ENCODE data around the gene SLC46A2. TPM values are rescaled to one million over a fixed set of nuclear protein-coding genes. Genes with fewer than 3 reads are reported as not detected.

SLC46A2 gene
- total RNA-seq, 2 experiments from 2014 or later, result not detected

DNA sequence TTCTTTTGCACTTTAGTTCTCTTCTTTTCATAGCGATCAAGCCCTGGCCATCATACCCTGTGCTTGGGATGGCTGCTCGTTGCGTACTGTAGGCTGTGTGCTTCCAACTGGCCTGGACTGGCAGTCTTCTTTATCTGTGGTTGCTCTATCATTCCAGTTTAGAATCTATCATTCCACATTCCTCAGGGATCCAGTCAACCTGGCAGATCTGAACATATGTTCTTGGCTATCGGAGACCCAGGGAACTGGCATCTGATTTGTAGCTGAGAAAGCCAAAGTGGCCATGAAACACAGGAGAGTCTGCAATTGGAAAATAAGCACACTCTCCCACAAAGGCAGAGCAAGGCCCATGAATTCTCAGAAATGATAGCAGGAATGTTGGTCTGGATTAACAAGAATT is 22.6 kb upstream of the SLC46A2 start:
- Histone ChIP-seq H3K27ac (ENCODE audit: low read depth, low read length, poor library complexity, severe bottlenecking) (no peak overlapping the region), H4K20me1 (ENCODE audit: insufficient read depth, low read length) (no peaks in the 10 kb centered on the region), H3K4me3 (ENCODE audit: low read depth, low read length, poor library complexity, severe bottlenecking) (no peak overlapping the region), H3K4me2 (ENCODE audit: low read length) (no peak overlapping the region), H3K36me3 (ENCODE audit: insufficient read depth, low read length) (no peaks in the 10 kb centered on the region), H3K79me2 (ENCODE audit: insufficient read depth, low read depth, low read length) (no peaks in the 10 kb centered on the region), H3K4me1 (ENCODE audit: insufficient read depth, low read length, poor library complexity, severe bottlenecking) (no peaks in the 10 kb centered on the region), H3K9me2 (ENCODE audit: insufficient read depth, low read length) (no peaks in the 10 kb centered on the region), H3K9me3 (ENCODE audit: low read length) (no peaks in the 10 kb centered on the region), H2AFZ (ENCODE audit: low read length) (no peak overlapping the region)
- ChIA-PET CTCF (ENCODE audit: unreplicated experiment) (no interaction called here), POLR2A (no interaction called here)
- no TSS peak for BruUV-seq (replicated peaks)
- DNase-seq (ENCODE audit: low spot score), result no peak
- intact Hi-C loops (cut with micrococcal nuclease; ENCODE audit: unreplicated experiment), result no loop called here
- no peak for TF ChIP-seq EZH2phosphoT487 (IDR thresholded peaks at IDR 0.05; ENCODE audit: borderline replicate concordance, low read depth, low read length)
- TF ChIP-seq, protein P1, sequence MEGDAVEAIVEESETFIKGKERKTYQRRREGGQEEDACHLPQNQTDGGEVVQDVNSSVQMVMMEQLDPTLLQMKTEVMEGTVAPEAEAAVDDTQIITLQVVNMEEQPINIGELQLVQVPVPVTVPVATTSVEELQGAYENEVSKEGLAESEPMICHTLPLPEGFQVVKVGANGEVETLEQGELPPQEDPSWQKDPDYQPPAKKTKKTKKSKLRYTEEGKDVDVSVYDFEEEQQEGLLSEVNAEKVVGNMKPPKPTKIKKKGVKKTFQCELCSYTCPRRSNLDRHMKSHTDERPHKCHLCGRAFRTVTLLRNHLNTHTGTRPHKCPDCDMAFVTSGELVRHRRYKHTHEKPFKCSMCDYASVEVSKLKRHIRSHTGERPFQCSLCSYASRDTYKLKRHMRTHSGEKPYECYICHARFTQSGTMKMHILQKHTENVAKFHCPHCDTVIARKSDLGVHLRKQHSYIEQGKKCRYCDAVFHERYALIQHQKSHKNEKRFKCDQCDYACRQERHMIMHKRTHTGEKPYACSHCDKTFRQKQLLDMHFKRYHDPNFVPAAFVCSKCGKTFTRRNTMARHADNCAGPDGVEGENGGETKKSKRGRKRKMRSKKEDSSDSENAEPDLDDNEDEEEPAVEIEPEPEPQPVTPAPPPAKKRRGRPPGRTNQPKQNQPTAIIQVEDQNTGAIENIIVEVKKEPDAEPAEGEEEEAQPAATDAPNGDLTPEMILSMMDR (conservative IDR thresholded peaks at IDR 0.05; ENCODE audit: low read length), result no peak

DNA sequence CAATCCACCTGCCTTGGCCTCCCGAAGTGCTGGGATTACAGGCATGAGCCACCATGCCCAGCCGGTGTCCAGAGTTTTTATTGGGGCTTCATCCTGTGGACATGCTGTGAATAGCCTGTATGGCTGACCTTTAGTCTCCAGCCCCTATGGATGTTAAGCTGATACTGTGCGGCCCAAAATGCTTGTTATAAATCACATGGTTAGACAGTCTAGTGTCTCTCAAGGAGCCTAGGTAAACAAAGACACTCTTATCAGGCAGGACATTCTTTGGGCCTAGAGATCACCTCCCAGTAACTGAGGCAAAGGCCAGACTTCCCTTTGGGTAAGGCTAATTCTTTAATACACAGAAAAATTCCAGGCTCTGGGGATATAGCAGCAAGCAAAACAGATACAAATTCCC is 22.0 kb upstream of the SLC46A2 start:
- no TSS peak for BruUV-seq (replicated peaks)
- H3K9me3 ChIP-seq (ENCODE audit: low read length), result no peaks in the 10 kb centered on the region
- ChIA-PET POLR2A (interaction anchor here (0.5 kb wide), 1 partner anchor 985 kb away, joined by 3 read pairs; no protein-coding TSS in a partner anchor), CTCF (ENCODE audit: unreplicated experiment) (no interaction called here)
- no peaks in the 10 kb centered on the region for H3K79me2 ChIP-seq (ENCODE audit: insufficient read depth, low read depth, low read length)
- intact Hi-C loops (cut with micrococcal nuclease; ENCODE audit: unreplicated experiment), result no loop called here
- H3K4me3 ChIP-seq (ENCODE audit: low read depth, low read length, poor library complexity, severe bottlenecking), result no peak overlapping the region
- H3K9me2 ChIP-seq (ENCODE audit: insufficient read depth, low read length), result no peaks in the 10 kb centered on the region
- DNase-seq (ENCODE audit: low spot score), result no peak
- H3K4me1 ChIP-seq (ENCODE audit: insufficient read depth, low read length, poor library complexity, severe bottlenecking), result no peaks in the 10 kb centered on the region
- no peak overlapping the region for H2AFZ ChIP-seq (ENCODE audit: low read length)
- no peaks in the 10 kb centered on the region for H3K36me3 ChIP-seq (ENCODE audit: insufficient read depth, low read length)
- H3K4me2 ChIP-seq (ENCODE audit: low read length), result no peak overlapping the region
- H4K20me1 ChIP-seq (ENCODE audit: insufficient read depth, low read length), result no peaks in the 10 kb centered on the region
- no peak overlapping the region for H3K27ac ChIP-seq (ENCODE audit: low read depth, low read length, poor library complexity, severe bottlenecking)
- TF ChIP-seq, protein P1 (conservative IDR thresholded peaks at IDR 0.05; ENCODE audit: low read length), result no peak
- TF ChIP-seq EZH2phosphoT487 (IDR thresholded peaks at IDR 0.05; ENCODE audit: borderline replicate concordance, low read depth, low read length), result no peak

DNA sequence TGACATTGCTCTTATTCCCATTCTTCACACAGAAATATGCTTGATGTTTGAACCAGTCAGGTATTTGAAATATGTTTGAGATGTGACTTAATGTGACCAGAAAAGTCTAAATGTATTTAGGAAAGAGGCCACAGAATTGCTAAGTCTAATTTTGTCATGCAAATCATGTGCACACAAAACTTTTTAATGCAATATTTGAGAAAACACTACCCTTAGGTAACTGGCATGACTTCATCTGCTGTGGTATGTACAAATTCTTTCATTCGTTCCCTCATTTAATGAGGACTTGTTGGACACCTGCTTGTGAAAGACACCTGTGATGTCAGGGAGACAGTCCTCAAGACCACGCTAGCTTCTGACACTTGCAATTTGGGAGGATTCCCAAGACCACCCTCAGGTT is 21.1 kb upstream of the SLC46A2 start:
- H3K27ac ChIP-seq (ENCODE audit: low read depth, low read length, poor library complexity, severe bottlenecking), result no peak overlapping the region
- no peaks in the 10 kb centered on the region for H3K9me2 ChIP-seq (ENCODE audit: insufficient read depth, low read length)
- no peaks in the 10 kb centered on the region for H3K9me3 ChIP-seq (ENCODE audit: low read length)
- CTCF ChIA-PET (ENCODE audit: unreplicated experiment), result no interaction called here
- no peaks in the 10 kb centered on the region for H3K79me2 ChIP-seq (ENCODE audit: insufficient read depth, low read depth, low read length)
- no peak overlapping the region for H3K4me3 ChIP-seq (ENCODE audit: low read depth, low read length, poor library complexity, severe bottlenecking)
- TF ChIP-seq EZH2phosphoT487 (IDR thresholded peaks at IDR 0.05; ENCODE audit: borderline replicate concordance, low read depth, low read length), result no peak
- TF ChIP-seq, protein P1 (conservative IDR thresholded peaks at IDR 0.05; ENCODE audit: low read length), result no peak
- H2AFZ ChIP-seq (ENCODE audit: low read length), result no peak overlapping the region
- no peaks in the 10 kb centered on the region for H4K20me1 ChIP-seq (ENCODE audit: insufficient read depth, low read length)
- H3K36me3 ChIP-seq (ENCODE audit: insufficient read depth, low read length), result no peaks in the 10 kb centered on the region
- no peak overlapping the region for H3K4me2 ChIP-seq (ENCODE audit: low read length)
- BruUV-seq (replicated peaks), result no TSS peak
- POLR2A ChIA-PET, result no interaction called here
- H3K4me1 ChIP-seq (ENCODE audit: insufficient read depth, low read length, poor library complexity, severe bottlenecking), result no peaks in the 10 kb centered on the region
- intact Hi-C loops (cut with micrococcal nuclease; ENCODE audit: unreplicated experiment), result no loop called here
- DNase-seq (ENCODE audit: low spot score), result no peak

All from OCI-LY7 (cell line).